HG03558 (cell line): ENCODE data around the gene LRRC75A.
"Not testable (repeated sequence)": the region's sequence is repeated elsewhere in the genome, so short reads cannot be mapped to it uniquely, and the experiment has no call there.

Experiments used
- ATAC-seq: cut with Tn5 transposase; IDR thresholded peaks from one replicate; pipeline ENCODE4 v1.9.1; 2021; ENCODE audit warnings: moderate number of reproducible peaks; ENCODE audit not compliant: unreplicated experiment; ENCODE audit errors: extremely low read depth

LRRC75A gene, protein sequence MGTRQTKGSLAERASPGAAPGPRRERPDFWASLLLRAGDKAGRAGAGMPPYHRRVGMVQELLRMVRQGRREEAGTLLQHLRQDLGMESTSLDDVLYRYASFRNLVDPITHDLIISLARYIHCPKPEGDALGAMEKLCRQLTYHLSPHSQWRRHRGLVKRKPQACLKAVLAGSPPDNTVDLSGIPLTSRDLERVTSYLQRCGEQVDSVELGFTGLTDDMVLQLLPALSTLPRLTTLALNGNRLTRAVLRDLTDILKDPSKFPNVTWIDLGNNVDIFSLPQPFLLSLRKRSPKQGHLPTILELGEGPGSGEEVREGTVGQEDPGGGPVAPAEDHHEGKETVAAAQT

DNA sequence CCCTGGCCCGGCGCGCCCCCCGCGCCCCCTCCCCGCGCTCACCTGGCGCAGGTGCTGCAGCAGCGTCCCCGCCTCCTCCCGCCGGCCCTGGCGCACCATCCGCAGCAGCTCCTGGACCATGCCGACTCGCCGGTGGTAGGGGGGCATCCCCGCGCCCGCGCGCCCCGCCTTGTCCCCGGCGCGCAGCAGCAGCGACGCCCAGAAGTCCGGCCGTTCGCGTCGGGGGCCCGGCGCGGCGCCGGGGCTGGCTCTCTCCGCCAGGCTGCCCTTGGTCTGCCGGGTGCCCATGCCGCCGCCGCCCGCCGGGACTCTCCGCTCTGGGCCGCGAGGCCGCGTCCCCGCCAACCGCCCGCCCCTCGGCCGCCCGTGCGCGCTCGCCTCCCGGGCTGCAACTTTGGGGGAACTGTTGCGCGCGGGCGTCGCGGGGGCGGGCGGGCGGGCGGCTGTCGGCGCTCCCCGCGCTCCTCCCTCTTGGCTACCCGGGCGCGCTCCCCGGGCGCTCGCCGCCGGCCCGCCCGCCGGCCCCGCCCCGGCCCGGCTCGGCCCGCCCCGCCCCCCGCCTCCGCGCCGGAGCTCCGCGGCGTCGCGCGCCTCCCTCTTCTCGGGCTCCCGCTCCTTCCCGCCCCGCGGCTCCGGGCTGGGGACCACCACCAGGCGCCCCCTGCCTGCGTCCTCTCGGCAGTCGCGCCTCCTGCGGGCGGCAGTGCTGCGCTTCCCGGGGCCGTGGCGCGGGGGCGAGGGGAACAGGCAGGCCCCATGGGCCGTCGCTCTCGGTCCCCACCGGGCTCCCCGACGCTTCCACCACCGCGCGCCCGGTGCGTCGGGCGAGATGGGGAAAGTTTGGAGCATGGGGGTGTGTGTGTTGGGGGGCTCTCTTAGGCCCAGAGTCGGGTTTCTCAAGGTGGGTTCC lies at the start of gene LRRC75A:
TSS of gene LRRC75A (minus strand) at position 491 of the 910 bp plus-strand sequence. CDS start at position 288, 203 bp downstream.
- no peak for ATAC-seq

DNA sequence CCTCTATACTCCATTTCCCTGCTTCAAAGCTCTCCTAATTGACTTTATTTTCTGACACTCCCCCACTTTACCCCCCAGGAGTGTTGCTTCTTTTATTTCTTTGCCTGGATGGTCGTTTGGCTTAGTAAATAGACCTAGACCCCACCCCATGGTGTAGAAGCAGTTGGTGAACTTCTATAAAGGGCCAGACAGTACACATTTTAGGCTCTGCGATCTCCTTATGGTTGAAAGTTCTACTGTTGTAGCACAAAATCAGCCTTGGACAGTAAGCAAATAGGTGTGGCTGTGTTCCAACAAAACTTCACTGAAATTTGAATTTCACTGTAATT lies 45.1 kb upstream of the LRRC75A start:
- no peak for ATAC-seq

DNA sequence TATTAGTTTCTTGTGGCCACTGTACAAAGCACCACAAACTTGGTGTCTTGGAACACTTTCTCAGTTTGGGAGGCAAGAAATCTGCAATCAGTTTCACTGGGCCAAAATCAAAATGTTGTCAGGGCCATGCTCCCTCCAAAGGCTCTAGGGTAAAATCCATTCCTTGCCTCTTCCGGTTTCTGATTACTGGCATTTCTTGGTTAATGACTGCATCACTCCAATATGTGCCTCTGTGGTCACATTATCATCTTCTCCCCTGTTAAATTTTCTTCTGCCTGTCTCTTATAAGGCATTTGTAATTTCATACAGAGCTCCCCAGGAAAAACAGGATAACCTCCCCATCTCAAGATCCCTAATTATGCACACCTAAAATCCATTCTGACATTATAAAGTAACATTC lies 42.2 kb upstream of the LRRC75A start:
- no peak for ATAC-seq

DNA sequence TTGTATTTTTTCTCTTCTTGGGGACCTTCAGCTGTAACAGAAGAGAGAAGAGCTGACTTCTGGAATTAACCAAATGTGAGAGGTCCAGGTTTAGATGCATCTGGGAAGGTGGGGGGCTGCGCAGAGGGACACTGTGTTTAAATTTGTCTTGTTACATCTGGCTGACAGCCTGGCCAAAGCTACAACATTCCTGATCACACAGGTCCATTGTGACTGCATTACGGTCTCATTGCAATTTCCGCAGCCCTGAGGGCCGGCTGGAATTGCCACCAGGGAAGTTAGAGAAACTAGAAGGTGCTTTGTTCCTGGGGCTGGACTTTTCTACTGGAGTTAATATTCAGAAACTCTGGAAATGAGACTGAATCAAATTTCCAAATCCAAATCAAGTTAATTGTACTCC lies 37.9 kb upstream of the LRRC75A start:
- no peak for ATAC-seq

DNA sequence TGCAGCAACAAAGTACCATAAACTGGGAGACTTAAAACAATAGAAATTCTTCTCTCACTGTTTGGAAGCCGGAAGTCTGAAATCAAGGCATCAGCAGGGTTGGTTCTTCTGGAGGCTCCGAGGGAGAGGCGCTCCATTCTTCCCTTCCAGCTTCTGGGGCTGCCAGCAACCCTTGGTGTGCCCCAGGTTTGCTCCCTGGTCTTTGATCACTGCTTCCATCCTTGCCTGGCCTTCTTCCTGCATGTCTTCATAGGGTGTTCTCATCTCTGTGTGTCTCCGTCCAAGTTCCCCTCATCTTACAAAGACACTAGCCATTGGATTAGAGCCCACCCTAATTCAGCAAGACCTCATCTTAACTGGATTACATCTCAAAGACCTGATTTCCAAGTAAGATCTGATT lies 35.3 kb upstream of the LRRC75A start:
- no peak for ATAC-seq

DNA sequence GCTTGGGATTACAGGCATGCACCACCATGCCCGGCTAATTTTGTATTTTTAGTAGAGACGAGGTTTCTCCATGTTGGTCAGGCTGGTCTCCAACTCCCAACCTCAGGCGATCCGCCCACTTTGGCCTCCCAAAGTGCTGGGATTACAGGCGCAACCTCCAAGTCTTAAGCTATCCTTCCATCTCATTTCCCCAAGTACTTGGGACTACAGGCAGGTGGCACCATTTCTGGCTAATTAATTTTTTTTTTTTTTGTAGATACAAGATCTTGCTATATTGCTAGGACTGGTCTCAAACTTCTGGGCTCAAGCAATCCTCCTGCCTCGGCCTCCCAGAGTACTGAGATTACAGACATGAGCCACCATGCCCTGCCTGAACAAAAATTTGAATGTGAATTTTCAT lies 33.6 kb upstream of the LRRC75A start:
- ATAC-seq, result not testable (repeated sequence)

DNA sequence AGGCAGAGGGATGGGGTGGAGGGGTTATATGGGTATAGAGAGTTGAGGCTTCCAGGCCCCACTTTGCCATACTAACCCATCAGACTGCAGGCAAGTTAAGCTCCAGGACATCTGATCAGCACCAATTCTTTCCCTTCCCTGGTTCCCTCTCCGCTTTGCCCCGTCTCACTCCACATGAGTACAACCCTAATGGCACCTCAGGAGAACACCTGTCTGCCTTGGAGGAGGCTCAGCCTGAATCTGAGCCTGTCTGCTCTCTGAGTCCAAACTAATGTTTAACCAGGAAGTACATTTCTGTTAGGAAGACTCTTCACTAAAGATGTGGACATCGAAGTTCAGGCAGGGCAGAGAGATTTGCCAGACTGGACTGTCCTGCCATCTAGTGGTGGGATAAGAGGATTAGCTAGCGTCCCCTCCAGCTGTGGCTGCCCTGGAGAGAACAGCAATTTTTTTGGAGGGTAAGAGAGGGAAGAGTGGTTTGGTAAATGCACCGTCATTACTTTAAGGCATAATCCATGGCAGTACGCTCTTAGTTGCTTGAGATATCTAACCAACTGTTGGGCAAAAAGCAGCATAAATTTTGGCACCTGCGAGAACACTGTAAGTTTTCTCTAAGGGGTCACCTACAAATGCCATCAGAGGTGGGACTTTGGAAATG lies 29.2 kb upstream of the LRRC75A start:
- no peak for ATAC-seq

DNA sequence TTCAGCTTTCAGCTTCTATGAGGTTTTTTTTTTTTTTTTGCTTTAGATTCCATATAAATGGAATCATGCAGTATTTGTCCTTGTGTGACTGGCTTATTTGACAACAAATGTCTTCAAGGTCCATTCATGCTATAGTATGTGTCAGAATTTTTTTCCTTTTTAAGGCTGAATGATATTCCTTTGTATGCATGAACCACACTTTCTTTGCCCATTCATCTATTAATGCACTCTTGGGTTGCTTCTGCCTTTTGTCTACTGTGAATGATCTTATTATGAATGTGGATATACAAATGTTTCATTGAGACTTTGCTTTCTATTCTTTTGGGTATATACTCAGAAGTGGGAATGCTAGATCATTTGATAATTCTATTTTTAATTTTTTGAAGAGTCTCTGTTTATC lies 27.0 kb upstream of the LRRC75A start:
- no peak for ATAC-seq

DNA sequence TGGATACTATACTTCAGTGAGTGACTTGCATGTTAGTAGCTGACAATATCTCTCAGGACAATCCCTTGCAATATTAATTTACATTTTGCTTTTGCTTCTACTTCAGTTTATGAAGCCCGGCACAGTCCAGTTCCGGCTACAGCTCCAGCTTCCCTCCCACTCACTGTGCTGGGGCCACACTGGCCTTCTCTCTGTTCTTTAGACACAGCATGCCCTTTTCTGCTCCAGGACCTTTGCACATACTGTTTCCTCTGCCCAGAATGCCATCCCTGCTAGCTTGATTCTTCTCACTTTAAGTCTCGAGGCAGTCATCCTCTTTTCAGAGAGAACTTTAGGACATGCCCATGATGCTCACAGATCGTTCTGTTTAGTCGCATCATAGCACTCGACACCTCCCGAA lies 25.5 kb upstream of the LRRC75A start:
- ATAC-seq, result no peak

DNA sequence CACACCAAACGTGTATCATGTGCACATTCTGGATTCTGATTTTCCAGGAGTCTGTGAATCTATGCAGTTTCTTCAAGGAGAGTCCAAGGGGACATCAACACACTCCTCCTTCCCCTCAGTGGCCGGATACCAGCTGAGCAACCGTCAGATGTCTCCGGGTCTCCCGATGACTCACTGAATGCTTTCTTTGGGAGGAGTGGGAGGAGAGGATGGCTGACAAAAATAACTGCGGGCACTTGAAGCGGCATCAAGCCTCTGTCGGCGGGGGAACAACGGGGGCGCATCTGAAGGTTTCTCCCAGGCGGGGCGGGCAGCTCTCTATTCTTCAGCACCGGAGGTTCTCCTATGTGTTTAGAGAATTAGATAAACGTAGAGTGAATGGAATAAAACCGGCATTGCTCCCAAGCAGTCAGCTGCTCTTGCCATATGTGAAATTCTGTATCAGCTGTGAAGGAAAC lies 24.6 kb upstream of the LRRC75A start:
- no peak for ATAC-seq

DNA sequence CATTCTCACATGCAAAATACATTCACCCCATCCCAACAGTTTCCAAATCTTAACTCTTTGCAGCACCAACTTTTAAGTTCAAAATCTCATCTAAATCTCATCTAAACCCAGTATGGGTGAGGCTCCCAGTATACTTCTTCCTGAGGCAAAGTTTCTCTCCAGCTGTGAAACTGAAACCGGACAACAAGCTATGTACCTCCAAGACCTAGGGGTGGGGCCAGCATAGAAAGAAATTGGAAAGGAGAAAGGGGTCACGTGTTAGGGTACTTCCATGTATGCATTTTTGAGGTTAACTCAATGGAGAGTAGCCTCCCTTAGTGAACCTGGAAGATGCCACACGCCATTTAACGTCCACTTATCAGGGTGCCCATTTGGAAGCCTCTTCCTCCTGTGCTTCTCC lies 23.9 kb upstream of the LRRC75A start:
- no peak for ATAC-seq

DNA sequence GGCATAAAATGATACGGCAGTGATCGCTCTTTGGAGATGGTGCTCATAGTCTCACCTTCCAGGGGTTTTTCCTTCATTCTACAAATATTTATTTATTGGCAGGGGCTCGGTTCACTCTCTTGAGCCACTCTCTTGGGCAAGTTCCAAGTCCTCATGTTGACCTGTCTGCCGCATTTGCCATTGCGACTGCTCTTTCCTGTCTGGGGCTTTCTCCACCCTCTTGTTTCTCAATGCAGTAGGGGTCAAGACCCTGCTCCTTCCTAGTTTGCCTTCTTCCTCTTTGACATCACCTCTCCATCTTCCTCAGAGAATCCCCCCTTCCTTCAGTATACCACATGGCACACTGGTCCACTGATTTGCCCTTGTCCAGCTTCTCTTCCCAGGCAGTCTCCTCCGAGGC lies 21.9 kb upstream of the LRRC75A start:
- no peak for ATAC-seq

DNA sequence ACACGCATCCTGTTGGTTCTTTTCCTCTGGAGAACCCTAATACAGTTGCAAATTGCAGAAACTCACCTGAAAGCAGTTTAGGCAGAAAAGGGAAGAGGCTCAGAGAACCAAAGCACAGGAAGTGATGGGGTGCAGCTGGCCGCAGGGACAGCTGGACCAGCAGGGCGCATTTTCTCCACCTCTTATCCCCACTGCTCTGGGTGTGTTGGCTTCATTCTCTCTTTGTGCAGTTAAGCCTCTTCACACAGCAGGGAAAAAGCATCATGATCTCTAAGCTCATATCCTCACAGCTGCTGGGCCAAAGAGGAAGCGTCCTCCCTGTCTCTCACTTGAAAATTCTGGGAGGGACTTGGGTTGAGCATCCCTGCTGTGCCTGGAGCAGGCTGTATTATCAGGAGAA lies 20.0 kb upstream of the LRRC75A start:
- no peak for ATAC-seq

DNA sequence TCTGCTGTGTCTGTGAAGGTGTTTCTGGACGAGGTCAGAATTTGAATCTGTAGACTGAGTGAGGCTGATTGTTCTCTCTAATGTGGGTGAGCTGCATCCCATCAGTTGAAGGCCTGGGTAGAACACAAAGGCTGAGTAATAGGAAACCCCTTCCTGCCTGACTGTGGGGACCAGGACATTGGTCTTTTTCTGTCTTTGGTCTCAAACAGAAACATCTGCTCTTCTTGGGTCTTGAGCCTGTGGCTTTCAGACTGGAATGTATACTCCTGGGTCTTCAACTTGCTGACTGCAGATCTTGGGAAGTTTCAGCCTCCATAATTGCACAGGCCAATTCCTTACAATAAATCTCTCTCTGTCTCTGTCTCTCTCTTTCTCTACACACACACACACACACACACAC lies 19.6 kb upstream of the LRRC75A start:
- ATAC-seq, result no peak

DNA sequence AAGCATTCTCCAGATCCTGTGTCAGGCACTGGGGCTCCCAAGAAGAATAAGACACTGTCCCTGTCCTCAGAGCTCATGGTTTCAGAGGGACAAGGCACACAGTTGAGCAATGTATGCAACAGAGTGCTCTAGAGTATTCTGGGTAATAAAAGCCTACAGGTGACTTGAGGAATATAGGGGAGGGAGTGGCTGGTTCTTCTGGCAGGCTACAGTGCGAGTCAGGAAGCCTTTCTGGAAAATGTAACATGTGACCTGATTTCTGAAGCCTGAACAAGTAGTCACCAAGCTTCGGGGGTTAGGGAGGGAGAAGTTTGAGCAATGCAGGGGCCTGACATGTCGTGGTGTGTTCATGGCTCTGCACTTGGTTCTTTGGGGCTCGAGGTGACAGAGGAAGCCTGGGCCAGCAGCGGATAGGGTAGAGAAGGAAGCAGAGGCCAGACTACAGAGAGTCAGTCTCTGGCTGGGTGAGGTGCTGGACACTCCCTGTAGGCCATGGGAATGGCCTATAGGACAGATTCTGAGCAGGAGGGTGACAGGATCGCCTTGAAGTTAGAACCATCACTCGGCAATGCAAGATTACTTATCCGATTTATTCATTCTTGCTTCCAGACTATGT lies 16.0 kb upstream of the LRRC75A start:
- ATAC-seq, result no peak

DNA sequence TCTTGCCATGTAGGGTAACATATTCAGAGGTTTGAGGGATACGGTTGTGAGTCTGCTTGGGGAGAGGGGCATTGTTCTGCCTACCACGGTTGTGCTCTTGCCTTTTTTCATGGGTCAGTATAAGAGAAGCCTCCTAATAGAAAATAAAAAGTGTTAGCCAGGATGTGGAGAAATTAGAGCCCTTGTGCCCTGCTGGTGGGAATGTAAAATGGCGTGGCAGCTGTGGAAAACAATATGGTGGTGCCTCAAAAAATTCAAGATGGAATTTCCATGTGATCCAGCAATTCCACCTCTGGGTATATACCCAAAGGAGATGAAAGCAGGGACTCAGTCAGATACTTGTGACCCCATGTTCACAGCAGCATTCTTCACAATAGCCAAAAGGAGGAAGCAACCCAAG lies 14.2 kb upstream of the LRRC75A start:
- ATAC-seq, result no peak

DNA sequence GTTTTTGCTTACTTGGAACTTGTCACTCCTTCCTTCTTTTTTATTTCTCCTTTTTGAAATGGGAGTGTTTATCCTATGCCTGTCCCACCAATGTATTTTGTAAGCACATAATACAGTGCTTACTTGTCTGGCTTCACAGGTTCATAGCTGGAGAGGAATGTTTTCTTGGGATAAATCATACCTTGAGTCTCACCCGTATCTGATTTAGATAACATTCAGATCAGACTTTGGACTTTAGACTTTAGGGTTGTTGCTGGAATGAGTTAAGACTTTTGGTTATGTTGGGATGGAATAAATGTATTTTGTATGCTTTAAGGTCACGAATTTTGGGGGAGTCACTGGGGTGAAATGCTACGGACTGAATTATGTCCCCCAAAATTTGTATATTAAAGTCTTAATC lies 13.0 kb upstream of the LRRC75A start:
- ATAC-seq, result no peak

DNA sequence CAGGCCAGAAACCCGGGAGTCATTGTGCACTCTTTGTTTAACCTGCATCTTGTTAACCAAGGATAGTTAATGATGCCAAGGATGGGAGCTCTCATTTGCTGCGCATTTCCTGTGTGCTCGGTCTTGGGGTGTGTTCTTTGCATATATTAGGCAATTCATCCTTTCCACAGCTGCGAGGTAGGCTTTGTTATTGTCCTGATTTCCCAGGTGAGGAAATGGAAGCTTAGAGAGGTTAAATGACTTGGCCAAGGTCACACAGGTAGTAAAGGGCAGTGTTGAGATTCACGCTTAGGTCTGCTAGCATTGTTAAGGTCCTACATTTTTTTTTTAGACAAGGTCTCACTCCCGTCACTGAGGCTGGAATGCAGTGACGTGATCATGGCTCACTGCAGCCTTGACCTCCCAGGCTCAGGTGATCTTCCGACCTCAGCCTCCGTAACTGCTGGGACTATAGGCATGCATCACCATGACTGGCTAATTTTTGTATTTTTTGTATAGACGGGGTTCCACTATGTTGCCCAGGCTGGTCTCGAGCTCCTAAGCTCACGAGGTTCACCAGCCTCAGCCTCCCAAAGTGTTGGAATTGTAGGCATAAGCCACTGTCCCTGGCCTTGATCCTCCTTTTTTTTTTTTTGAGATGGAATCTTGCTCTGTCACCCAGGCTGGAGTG lies 5.0 kb upstream of the LRRC75A start:
- no peak for ATAC-seq

DNA sequence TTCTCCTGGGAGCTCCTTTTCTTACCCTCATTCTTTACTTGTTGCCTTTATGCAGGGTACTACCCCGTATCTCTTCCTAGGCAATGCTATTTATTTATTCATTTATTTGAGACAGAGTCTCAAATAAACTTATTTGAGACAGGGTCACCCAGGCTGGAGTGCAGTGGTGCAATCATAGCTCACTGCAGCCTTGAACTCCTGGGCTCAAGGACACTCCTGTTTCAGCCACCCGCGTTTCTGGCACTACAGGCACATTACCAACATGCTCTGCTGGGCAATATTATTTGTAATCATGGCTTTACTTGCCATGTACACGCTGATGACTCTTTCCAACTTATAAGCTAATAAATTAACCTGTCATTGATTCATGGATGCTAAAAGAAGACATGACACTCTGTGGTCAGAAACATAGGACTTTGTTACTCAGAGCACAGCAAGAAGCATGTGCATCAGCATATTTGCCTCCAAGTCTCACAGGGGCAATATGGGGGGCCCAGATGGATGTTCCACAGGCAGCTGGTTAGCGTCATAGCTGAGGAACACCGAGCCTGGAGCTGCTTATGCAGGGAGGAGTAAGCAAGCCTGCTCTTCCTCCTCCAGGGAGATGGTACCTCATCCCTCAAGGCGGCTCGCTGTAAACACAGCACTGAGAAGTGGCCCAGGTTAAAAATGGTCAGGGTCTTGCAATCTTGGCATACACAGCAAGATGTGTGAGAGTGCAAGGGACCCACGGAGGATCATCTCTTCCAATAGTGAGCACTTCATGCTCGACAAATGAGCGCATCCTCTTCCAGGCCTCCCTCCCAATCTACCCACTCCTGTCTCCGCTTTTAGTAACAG lies 4.2 kb upstream of the LRRC75A start:
- no peak for ATAC-seq
